ENCODE measurements around the gene CSF1.

- TF ChIP-seq POLR2AphosphoS5 (IDR thresholded peaks at IDR 0.05; ENCODE audit: low read depth, low read length) (no peak), TAF1 (IDR thresholded peaks at IDR 0.05; ENCODE audit: low read depth, low read length) (no peak), POLR2A (IDR thresholded peaks at IDR 0.05; ENCODE audit: low read depth, low read length) (no peak), POU2F2 (IDR thresholded peaks at IDR 0.05; ENCODE audit: low read depth, low read length) (no peak)
These were observed 27.1 kb downstream of the CSF1 start for GRCh38 chr1:109937738-109938137.
